ENCODE measurements around the gene SYNDIG1L. TPM values are rescaled to one million over a fixed set of nuclear protein-coding genes. Genes with fewer than 3 reads are reported as not detected.

Gene SYNDIG1L
- total and polyA plus RNA-seq, 9 of the 15 experiments (the other 6 are each of a cell fraction or from before 2014, with no cell fraction given), result not detected

DNA sequence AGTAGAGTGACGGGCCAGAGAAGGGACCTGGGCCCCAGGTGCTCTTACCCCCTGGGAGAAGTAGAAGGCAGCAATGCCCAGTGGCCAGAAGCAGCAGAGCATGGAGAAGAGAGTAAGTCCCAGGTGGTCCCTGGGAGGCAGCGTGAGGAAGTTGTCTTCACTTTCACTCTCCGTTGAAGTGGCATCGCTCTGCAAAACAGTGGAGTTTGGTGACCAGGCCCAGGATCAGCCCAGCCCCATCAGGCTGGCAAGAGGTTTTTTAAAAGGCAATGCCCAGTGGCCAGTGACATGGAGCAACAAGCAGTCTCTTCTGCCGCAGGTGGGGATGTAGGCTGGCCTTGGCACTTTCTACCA lies 18.2 kb downstream of the SYNDIG1L start:
- no peaks in the 10 kb centered on the region for H3K79me2 ChIP-seq (ENCODE audit: control insufficient read depth, insufficient read depth, low read length)
- WGBS (ENCODE audit: insufficient coverage, low coverage, missing lambda C conversion rate), result 6% methylated on average over 5 of the region's 5 CpGs
- no peaks in the 10 kb centered on the region for H4K20me1 ChIP-seq (replicated peaks; ENCODE audit: control insufficient read depth, insufficient read depth, low read length)
- ATAC-seq (no peak), FAIRE-seq (no peak), DNase-seq (ENCODE audit: extremely low read depth in 1 of 4, low spot score in 3 of 4) (no peak)
- no peak overlapping the region for H3K4me2 ChIP-seq (ENCODE audit: insufficient read depth, low read length)
- intact Hi-C loops (cut with micrococcal nuclease), result no loop called here
- no peak overlapping the region for H3K27ac ChIP-seq (ENCODE audit: extremely low read depth, low read depth, low read length)
- H3K9me1 ChIP-seq (ENCODE audit: control insufficient read depth, insufficient read depth, low read length), result no peaks in the 10 kb centered on the region
- no peak overlapping the region for H2AFZ ChIP-seq (ENCODE audit: low read depth, low read length)
- H3K9ac ChIP-seq (ENCODE audit: insufficient read depth in 1 of 2, low read depth in 2 of 2, low read length in 2 of 2), result no peak overlapping the region
- H3K27me3 ChIP-seq (ENCODE audit: control insufficient read depth in 2 of 2, insufficient read depth in 2 of 2, low read length in 2 of 2), result peaks cover 0 to 24% of the 10 kb centered on the region in 2 experiments; a peak in 2 of 5 replicates
- ChIA-PET CTCF (ENCODE audit: low intra/inter-chr PET ratio) (no interaction called here), POLR2A (interaction anchor here (0.6 kb wide), 1 partner anchor 51 kb away, joined by 3 read pairs; no protein-coding TSS in a partner anchor)
- H3K4me3 ChIP-seq, result no peak overlapping the region
- no peaks in the 10 kb centered on the region for H3K36me3 ChIP-seq (ENCODE audit: control insufficient read depth, insufficient read depth, low read length)
- H3K4me1 ChIP-seq (replicated peaks in 1 of 2; ENCODE audit: control insufficient read depth in 2 of 2, insufficient read depth in 2 of 2, low read length in 2 of 2), result no peaks in the 10 kb centered on the region
- H3K9me3 ChIP-seq (replicated peaks; ENCODE audit: control insufficient read depth, insufficient read depth, low read depth, low read length), result no peaks in the 10 kb centered on the region
- in situ Hi-C loops (cut with MboI), result no loop called here
- BruUV-seq (replicated peaks), result no TSS peak
- TF ChIP-seq ZSCAN29 (IDR thresholded peaks at IDR 0.05) (no peak), ELF1 (tag; IDR thresholded peaks at IDR 0.05) (no peak), NFATC3 (IDR thresholded peaks at IDR 0.05) (no peak), ZNF584 (CRISPR knock-in tag; IDR thresholded peaks at IDR 0.05; ENCODE audit: low read depth) (no peak), LEF1 (IDR thresholded peaks at IDR 0.05) (no peak), TCF7L2 (IDR thresholded peaks at IDR 0.05; ENCODE audit: low read depth, low read length) (no peak), ZNF785 (CRISPR knock-in tag; IDR thresholded peaks at IDR 0.05) (no peak), ZNF311 (CRISPR knock-in tag; IDR thresholded peaks at IDR 0.05) (no peak), ELK1 (CRISPR knock-in tag; IDR thresholded peaks at IDR 0.05) (no peak), XRCC4 (IDR thresholded peaks at IDR 0.05; ENCODE audit: extremely low read depth, insufficient read depth, insufficient read length) (no peak), PML (IDR thresholded peaks at IDR 0.05; ENCODE audit: low read length) (no peak), ZC3H8 (IDR thresholded peaks at IDR 0.05) (no peak), SAFB2 (IDR thresholded peaks at IDR 0.05; ENCODE audit: borderline replicate concordance, low read depth, low read length, severe bottlenecking) (no peak), MXD1 (CRISPR knock-in tag; IDR thresholded peaks at IDR 0.05; ENCODE audit: borderline replicate concordance, poor library complexity, severe bottlenecking) (no peak), HDAC8 (tag; IDR thresholded peaks at IDR 0.05) (no peak), JUND (IDR thresholded peaks at IDR 0.05; ENCODE audit: borderline replicate concordance, low read depth, low read length) (no peak), JUND (tag; IDR thresholded peaks at IDR 0.05; ENCODE audit: borderline replicate concordance, low read depth, low read length) (no peak), BDP1 (IDR thresholded peaks at IDR 0.05; ENCODE audit: insufficient read depth, insufficient read length) (no peak), NR2F6 (CRISPR knock-in tag; IDR thresholded peaks at IDR 0.05) (no peak)
- TF ChIP-seq, protein P1, sequence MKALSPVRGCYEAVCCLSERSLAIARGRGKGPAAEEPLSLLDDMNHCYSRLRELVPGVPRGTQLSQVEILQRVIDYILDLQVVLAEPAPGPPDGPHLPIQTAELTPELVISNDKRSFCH (CRISPR knock-in tag; IDR thresholded peaks at IDR 0.05), result no peak
- TF ChIP-seq, protein P1 (tag; IDR thresholded peaks at IDR 0.05), result no peak
- TF ChIP-seq, protein P2, sequence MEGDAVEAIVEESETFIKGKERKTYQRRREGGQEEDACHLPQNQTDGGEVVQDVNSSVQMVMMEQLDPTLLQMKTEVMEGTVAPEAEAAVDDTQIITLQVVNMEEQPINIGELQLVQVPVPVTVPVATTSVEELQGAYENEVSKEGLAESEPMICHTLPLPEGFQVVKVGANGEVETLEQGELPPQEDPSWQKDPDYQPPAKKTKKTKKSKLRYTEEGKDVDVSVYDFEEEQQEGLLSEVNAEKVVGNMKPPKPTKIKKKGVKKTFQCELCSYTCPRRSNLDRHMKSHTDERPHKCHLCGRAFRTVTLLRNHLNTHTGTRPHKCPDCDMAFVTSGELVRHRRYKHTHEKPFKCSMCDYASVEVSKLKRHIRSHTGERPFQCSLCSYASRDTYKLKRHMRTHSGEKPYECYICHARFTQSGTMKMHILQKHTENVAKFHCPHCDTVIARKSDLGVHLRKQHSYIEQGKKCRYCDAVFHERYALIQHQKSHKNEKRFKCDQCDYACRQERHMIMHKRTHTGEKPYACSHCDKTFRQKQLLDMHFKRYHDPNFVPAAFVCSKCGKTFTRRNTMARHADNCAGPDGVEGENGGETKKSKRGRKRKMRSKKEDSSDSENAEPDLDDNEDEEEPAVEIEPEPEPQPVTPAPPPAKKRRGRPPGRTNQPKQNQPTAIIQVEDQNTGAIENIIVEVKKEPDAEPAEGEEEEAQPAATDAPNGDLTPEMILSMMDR (IDR thresholded peaks at IDR 0.05 in 2 of 3, conservative IDR thresholded peaks at IDR 0.05 in 1 of 3; ENCODE audit: insufficient read depth in 2 of 3, low read depth in 1 of 3, low read length in 3 of 3), result no peak

Measured in K562 (cell line).